Prostate gland (tissue), 2 donors: ENCODE data around the gene METTL5. TPM values are rescaled to one million over a fixed set of nuclear protein-coding genes. Genes with fewer than 3 reads are reported as not detected.

Experiments
- DNase-seq: peaks from one replicate; pipeline ENCODE4 v3.0.0-alpha.2; 2019; ENCODE audit warnings: low spot score
- H3K27ac ChIP-seq, 2 donors: fragments of 200-600 bp; sonication (generic); 2 replicates each; pipeline ENCODE4 v1.5.1; 2017 to 2019
- H3K27me3 ChIP-seq: fragments of 200-600 bp; sonication (generic); replicated peaks from 2 replicates; pipeline ENCODE4 v1.5.1; 2019; ENCODE audit not compliant: insufficient read depth
- H3K36me3 ChIP-seq, 2 donors: fragments of 200-600 bp; sonication (generic); 1 replicate in 1 of 2; 2 replicates in 1 of 2; pipeline versions ENCODE4 v1.5.1 to v1.8.1; 2017 to 2019
- H3K4me1 ChIP-seq: fragments of 200-600 bp; sonication (generic); replicated peaks from 2 replicates; pipeline ENCODE4 v1.5.1; 2019
- H3K4me3 ChIP-seq, 2 donors: fragments of 200-600 bp; sonication (generic); 2 replicates each; pipeline ENCODE4 v1.5.1; 2017 to 2019
- H3K9me3 ChIP-seq: fragments of 200-600 bp; sonication (generic); 2 replicates; pipeline ENCODE4 v1.5.1; 2017
- POLR2A ChIP-seq: fragments of 450-650 bp; IDR thresholded peaks from one replicate; pipeline ENCODE4 v1.6.1; 2016; ENCODE audit warnings: antibody characterized with exemption, mild to moderate bottlenecking
- POLR2AphosphoS5 ChIP-seq: sonication (generic); formaldehyde crosslinking; IDR thresholded peaks from one replicate; pipeline ENCODE4 v1.6.1; 2017; ENCODE audit warnings: antibody characterized with exemption
- WGBS: methylation state at CpG from one replicate; pipeline ENCODE4 v1.1.5; 2018; 5-methylcytosine and 5-hydroxymethylcytosine counted together
- intact Hi-C: fragments of 100-400 bp; cut with DNase I; formaldehyde crosslinking; loops from one replicate; pipeline ENCODE4 v1.14.2; 2022
- total RNA-seq, 2 donors: library from RNA; depleted of rRNA; stranded (reverse); fragments of >200 nt; gene quantifications; one replicate each; pipeline ENCODE4 v1.1.0, GENCODE V29; 2016
- TF ChIP-seq, protein P1 (sequence below), 4 experiments: fragments of 200-600 bp in 2 of 4; fragments of 450-650 bp in 2 of 4; sonication (generic) in 2 of 4; IDR thresholded peaks; 1 replicate in 3 of 4; 2 replicates in 1 of 4; pipeline ENCODE4 v1.5.1; 2016 to 2019; ENCODE audit warnings: antibody characterized with exemption in 4 of 4, mild to moderate bottlenecking in 2 of 4, moderate library complexity in 2 of 4

Gene METTL5
- total RNA-seq, 2 donors from 2014 or later: 34.9 to 43.9 TPM

DNA sequence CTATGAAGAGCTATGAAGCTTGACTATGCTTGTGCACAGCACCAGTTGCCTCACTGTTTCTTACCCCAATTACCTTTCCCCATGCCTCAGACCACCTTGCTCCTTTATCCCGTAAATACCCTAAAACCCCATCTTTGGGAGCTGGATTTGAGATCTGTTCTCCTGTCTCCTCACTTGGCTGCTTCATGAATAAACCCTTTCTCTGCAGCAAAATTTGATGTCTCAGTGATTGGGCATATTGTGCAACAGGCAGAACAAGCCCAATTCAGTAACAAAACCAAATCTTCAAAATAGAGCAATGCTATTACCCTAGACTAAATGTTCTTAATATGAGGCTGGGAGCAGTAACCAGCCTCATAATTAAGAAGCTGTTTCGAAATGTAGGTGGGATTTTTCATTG lies 29.5 kb downstream of the METTL5 start:
- H3K27ac ChIP-seq: no peak overlapping the region
- no peaks in the 10 kb centered on the region for H3K4me1 ChIP-seq
- H3K9me3 ChIP-seq: no peaks in the 10 kb centered on the region
- H3K4me3 ChIP-seq: no peak overlapping the region
- H3K27me3 ChIP-seq: no peaks in the 10 kb centered on the region
- no peak for DNase-seq
- 96% methylated on average over 2 of the region's 2 CpGs for WGBS
- TF ChIP-seq, protein P1, sequence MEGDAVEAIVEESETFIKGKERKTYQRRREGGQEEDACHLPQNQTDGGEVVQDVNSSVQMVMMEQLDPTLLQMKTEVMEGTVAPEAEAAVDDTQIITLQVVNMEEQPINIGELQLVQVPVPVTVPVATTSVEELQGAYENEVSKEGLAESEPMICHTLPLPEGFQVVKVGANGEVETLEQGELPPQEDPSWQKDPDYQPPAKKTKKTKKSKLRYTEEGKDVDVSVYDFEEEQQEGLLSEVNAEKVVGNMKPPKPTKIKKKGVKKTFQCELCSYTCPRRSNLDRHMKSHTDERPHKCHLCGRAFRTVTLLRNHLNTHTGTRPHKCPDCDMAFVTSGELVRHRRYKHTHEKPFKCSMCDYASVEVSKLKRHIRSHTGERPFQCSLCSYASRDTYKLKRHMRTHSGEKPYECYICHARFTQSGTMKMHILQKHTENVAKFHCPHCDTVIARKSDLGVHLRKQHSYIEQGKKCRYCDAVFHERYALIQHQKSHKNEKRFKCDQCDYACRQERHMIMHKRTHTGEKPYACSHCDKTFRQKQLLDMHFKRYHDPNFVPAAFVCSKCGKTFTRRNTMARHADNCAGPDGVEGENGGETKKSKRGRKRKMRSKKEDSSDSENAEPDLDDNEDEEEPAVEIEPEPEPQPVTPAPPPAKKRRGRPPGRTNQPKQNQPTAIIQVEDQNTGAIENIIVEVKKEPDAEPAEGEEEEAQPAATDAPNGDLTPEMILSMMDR (IDR thresholded peaks at IDR 0.05): no peak
- TF ChIP-seq POLR2AphosphoS5 (no peak), POLR2A (no peak)
- no peaks in the 10 kb centered on the region for H3K36me3 ChIP-seq
- intact Hi-C loops: no loop called here

DNA sequence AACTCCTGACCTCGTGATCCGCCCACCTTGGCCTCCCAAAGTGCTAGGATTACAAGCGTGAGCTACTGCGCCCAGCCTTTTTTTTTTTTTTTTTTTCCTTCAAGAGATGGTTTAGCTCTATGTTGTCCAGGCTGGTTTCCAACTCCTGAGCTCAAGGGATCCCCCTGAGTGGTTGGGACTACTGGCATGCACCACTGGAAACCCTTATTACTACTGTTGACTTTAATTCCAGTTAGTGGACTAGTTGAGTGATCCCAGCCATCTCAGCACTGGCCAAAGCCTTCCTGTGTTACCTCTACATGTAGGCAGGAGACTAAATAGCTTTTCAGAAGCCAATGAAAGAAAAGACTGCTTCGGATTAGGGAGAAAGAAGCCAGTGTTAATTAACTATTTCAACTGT lies 34.1 kb downstream of the METTL5 start:
- Histone ChIP-seq H3K27ac (no peak overlapping the region), H3K4me1 (no peaks in the 10 kb centered on the region), H3K27me3 (no peaks in the 10 kb centered on the region), H3K36me3 (no peaks in the 10 kb centered on the region), H3K9me3 (no peaks in the 10 kb centered on the region), H3K4me3 (no peak overlapping the region)
- TF ChIP-seq, protein P1 (IDR thresholded peaks at IDR 0.05): no peak
- TF ChIP-seq POLR2A: no peak
- TF ChIP-seq POLR2AphosphoS5: no peak
- DNase-seq: no peak
- intact Hi-C loops: no loop called here
- 83% methylated on average over 5 of the region's 5 CpGs for WGBS

DNA sequence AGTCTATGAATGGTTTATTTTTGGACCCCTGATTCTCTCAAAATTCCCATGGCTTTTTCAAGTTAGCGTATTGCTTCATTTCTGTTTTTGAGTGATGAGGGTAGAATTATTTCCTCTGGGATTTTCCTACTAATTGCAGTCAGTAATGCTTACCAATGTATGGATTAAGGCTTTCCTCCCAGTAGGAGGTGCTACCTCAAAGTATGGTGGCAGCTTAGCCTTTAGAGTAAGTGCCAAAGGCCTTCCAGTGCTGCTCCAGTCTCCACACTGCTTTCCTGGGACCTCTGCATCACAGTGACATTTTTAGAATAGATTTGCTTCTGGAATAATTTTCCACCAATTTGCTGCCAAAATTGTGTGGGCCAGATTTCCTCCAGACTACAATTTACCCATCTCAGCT lies 42.2 kb downstream of the METTL5 start:
- no peak overlapping the region for H3K4me3 ChIP-seq
- H3K36me3 ChIP-seq: no peaks in the 10 kb centered on the region
- intact Hi-C loops: no loop called here
- no peak overlapping the region for H3K27ac ChIP-seq
- TF ChIP-seq, protein P1 (IDR thresholded peaks at IDR 0.05): no peak
- no peaks in the 10 kb centered on the region for H3K4me1 ChIP-seq
- no peaks in the 10 kb centered on the region for H3K27me3 ChIP-seq
- 97% methylated on average over 1 of the region's 1 CpG for WGBS
- no peaks in the 10 kb centered on the region for H3K9me3 ChIP-seq
- DNase-seq: no peak

DNA sequence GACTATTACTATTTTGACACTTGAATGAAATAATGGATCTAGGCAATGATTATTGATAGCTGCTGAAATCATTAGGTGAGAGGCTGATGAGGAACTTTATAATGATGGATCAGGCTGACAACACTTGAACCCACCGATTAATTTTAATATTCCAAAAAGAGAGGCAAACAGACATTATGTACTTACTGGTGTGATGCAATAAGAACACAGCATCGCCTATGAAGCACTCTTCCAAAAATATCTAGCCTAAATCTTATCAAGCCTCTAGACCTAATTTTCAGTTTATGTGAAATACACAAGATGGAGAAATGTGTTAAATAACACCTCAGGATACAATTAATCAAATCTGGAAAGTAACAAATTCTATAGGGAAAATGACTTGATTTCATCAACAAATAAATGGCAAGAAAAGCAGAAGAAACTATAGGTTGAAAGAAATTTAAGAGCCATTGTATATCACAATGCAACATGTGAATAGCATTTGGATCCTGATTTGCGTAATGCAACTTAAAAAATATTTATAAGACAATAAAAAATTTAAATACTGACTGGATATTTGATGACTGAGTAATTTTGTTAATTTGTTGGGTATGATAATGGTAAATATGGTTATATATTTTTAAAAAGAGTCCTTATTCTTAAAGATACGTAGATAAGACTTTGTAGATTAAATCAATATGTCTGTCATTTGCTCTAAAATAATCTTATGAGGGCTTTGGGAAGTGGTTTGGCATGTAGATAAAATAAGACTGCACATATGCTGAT lies 43.3 kb downstream of the METTL5 start:
- H3K36me3 ChIP-seq: no peaks in the 10 kb centered on the region
- no peak overlapping the region for H3K27ac ChIP-seq
- TF ChIP-seq, protein P1 (IDR thresholded peaks at IDR 0.05): no peak
- TF ChIP-seq POLR2AphosphoS5: no peak
- TF ChIP-seq POLR2A: no peak
- intact Hi-C loops: no loop called here
- H3K4me1 ChIP-seq: no peaks in the 10 kb centered on the region
- no peak overlapping the region for H3K4me3 ChIP-seq
- WGBS: 93% methylated on average over 4 of the region's 4 CpGs
- H3K27me3 ChIP-seq: no peaks in the 10 kb centered on the region
- H3K9me3 ChIP-seq: no peaks in the 10 kb centered on the region
- DNase-seq: no peak

DNA sequence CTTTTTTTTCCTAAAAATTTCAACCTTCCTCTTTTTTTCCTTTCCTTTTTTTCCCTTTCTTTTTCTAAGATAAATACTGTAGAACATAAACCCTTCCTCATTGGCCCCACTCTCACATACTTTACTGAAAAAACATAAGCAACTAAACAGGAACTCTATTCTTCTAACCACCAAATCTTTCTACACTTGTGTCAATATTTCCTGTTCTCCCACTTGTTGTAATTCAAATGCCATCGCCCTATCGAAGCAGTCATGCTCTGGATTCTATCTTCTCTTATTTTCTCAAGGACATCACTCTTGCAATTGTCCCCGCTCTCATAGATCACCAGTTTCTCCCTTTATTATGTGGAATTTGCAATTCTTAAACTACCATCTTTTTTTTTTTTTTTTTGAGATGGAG lies 46.3 kb downstream of the METTL5 start:
- Histone ChIP-seq H3K9me3 (no peaks in the 10 kb centered on the region), H3K36me3 (no peaks in the 10 kb centered on the region), H3K27ac (no peak overlapping the region), H3K4me3 (no peak overlapping the region), H3K4me1 (no peaks in the 10 kb centered on the region), H3K27me3 (no peaks in the 10 kb centered on the region)
- no peak for TF ChIP-seq POLR2A
- DNase-seq: no peak
- 79% methylated on average over 3 of the region's 3 CpGs for WGBS
- intact Hi-C loops: no loop called here
